PFSK-1 (cell line): Measurements from ENCODE around the gene KCTD16.

ENCODE experiments used
- FOXP2 ChIP-seq: optimal IDR thresholded peaks from 2 replicates; pipeline ENCODE3; 2011; ENCODE audit warnings: borderline replicate concordance, control low read depth, inconsistent platforms; ENCODE audit not compliant: insufficient read depth; ENCODE audit errors: extremely low read length, extremely low read depth
- POLR2AphosphoS5 ChIP-seq: IDR thresholded peaks from 2 replicates; pipeline ENCODE4 v1.6.1; 2012; ENCODE audit warnings: low read depth, mild to moderate bottlenecking, control low read depth, low read length, moderate library complexity
- SIN3A ChIP-seq: IDR thresholded peaks from 2 replicates; pipeline ENCODE4 v1.6.1; 2012; ENCODE audit warnings: mild to moderate bottlenecking, low read length, moderate library complexity, borderline replicate concordance; ENCODE audit not compliant: insufficient read depth
- TAF1 ChIP-seq: IDR thresholded peaks from 2 replicates; pipeline ENCODE4 v1.6.1; 2012; ENCODE audit warnings: low read length, control low read depth, borderline replicate concordance; ENCODE audit not compliant: insufficient read depth
- TF ChIP-seq, protein P1 (sequence below), 2 experiments: IDR thresholded peaks; 2 replicates each; pipeline versions ENCODE4 v1.6.1 to v1.8.0; 2011 to 2012; ENCODE audit warnings: low read depth in 2 of 2, low read length in 2 of 2, control low read depth in 1 of 2, inconsistent platforms in 1 of 2, mild to moderate bottlenecking in 1 of 2, moderate library complexity in 1 of 2; ENCODE audit not compliant: insufficient read depth in 1 of 2

Gene KCTD16

DNA sequence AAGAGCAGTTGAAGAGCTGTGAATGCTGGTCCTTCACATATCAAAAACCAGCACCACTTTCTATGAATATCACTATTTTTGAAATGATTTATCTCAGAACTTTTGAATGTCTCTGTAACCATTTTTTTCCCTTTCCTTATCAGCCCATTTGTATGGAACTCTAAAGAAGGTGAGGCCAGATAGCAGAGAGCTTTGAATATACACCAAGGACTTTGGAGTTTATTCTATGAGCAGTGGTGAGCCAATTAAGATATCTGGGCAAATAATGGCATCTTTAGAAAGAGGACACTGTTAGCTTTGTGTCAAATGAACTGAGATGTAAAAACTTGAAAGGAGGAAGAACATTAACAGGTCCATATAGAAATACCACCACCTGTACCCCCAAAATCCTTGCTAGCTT, 22.0 kb downstream of the KCTD16 start:
- TF ChIP-seq, protein P1, sequence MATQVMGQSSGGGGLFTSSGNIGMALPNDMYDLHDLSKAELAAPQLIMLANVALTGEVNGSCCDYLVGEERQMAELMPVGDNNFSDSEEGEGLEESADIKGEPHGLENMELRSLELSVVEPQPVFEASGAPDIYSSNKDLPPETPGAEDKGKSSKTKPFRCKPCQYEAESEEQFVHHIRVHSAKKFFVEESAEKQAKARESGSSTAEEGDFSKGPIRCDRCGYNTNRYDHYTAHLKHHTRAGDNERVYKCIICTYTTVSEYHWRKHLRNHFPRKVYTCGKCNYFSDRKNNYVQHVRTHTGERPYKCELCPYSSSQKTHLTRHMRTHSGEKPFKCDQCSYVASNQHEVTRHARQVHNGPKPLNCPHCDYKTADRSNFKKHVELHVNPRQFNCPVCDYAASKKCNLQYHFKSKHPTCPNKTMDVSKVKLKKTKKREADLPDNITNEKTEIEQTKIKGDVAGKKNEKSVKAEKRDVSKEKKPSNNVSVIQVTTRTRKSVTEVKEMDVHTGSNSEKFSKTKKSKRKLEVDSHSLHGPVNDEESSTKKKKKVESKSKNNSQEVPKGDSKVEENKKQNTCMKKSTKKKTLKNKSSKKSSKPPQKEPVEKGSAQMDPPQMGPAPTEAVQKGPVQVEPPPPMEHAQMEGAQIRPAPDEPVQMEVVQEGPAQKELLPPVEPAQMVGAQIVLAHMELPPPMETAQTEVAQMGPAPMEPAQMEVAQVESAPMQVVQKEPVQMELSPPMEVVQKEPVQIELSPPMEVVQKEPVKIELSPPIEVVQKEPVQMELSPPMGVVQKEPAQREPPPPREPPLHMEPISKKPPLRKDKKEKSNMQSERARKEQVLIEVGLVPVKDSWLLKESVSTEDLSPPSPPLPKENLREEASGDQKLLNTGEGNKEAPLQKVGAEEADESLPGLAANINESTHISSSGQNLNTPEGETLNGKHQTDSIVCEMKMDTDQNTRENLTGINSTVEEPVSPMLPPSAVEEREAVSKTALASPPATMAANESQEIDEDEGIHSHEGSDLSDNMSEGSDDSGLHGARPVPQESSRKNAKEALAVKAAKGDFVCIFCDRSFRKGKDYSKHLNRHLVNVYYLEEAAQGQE (IDR thresholded peaks at IDR 0.05; ENCODE audit: insufficient read depth in 1 of 2, low read depth in 2 of 2, low read length in 2 of 2) = no peak
- TF ChIP-seq TAF1 (no peak), POLR2AphosphoS5 (no peak), SIN3A (no peak), FOXP2 (no peak)

DNA sequence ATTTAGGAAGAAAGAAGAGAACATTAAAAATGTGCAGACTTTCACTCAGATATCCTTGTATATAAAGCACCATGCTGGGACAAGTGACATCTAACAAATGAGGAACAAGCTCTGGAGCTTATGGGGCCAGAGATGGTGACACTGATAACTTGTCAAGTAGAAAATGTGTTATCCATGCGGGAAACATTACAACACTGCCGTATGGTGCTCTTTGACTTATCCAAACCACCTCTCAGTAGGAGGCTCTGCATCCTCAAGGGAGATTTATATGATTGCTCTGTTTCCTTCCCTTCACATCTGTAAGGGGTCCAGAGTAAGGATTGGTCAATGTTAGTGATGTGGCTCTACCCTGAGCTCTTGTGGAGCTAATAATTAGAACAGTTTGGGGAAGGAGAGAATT, 23.5 kb downstream of the KCTD16 start:
- no peak for TF ChIP-seq SIN3A
- TF ChIP-seq, protein P1 (IDR thresholded peaks at IDR 0.05; ENCODE audit: insufficient read depth in 1 of 2, low read depth in 2 of 2, low read length in 2 of 2) = no peak
- TF ChIP-seq FOXP2 = no peak
- TF ChIP-seq TAF1 = no peak
- TF ChIP-seq POLR2AphosphoS5 = no peak

GRCh38 chr5:144195448-144195847, 24.8 kb downstream of the KCTD16 start:
- TF ChIP-seq SIN3A (no peak), FOXP2 (no peak), TAF1 (no peak), POLR2AphosphoS5 (no peak)
- TF ChIP-seq, protein P1 (IDR thresholded peaks at IDR 0.05; ENCODE audit: insufficient read depth in 1 of 2, low read depth in 2 of 2, low read length in 2 of 2) = no peak

DNA sequence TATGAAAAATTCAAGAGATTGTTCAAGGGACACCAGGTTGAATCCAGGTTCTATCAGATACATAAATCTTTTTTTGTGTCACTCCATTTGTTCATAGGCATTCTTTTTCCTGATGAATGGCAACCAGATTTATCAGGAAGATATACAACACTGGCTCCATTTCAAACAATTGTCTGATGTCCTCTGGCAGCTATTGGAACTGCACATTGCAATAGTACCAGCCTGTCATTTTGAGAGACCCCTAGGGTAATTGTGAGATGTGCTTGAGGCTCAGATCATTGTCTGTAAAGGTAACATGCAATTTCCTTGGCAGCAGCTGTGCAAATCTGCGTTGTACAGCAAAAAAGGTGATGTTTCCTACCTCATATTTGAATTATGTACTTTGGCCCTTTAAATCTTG, 25.9 kb downstream of the KCTD16 start:
- TF ChIP-seq, protein P1 (IDR thresholded peaks at IDR 0.05; ENCODE audit: insufficient read depth in 1 of 2, low read depth in 2 of 2, low read length in 2 of 2) = no peak
- TF ChIP-seq TAF1 (no peak), SIN3A (no peak), FOXP2 (no peak), POLR2AphosphoS5 (no peak)

GRCh38 chr5:144198386-144198785, 27.7 kb downstream of the KCTD16 start:
- TF ChIP-seq, protein P1 (IDR thresholded peaks at IDR 0.05; ENCODE audit: insufficient read depth in 1 of 2, low read depth in 2 of 2, low read length in 2 of 2) = no peak
- TF ChIP-seq FOXP2 = no peak
- TF ChIP-seq TAF1 = no peak
- no peak for TF ChIP-seq SIN3A
- TF ChIP-seq POLR2AphosphoS5 = no peak
